SH-SY5Y (cell line): Measurements from ENCODE around the gene MKRN2OS.

ENCODE experiments used
- GATA2 ChIP-seq: IDR thresholded peaks from 2 replicates; pipeline ENCODE4 v1.6.1; 2011; ENCODE audit warnings: mild to moderate bottlenecking, low read depth, low read length
- GATA3 ChIP-seq: IDR thresholded peaks from 2 replicates; pipeline ENCODE4 v1.6.1; 2011; ENCODE audit warnings: low read depth, mild to moderate bottlenecking, low read length, moderate library complexity

GRCh38 chr3:12593473-12593872 is 48.2 kb upstream of the MKRN2OS start:
- TF ChIP-seq GATA2: no peak
- TF ChIP-seq GATA3: no peak
